ENCODE data around the gene ANGPTL8.

Gene ANGPTL8

DNA sequence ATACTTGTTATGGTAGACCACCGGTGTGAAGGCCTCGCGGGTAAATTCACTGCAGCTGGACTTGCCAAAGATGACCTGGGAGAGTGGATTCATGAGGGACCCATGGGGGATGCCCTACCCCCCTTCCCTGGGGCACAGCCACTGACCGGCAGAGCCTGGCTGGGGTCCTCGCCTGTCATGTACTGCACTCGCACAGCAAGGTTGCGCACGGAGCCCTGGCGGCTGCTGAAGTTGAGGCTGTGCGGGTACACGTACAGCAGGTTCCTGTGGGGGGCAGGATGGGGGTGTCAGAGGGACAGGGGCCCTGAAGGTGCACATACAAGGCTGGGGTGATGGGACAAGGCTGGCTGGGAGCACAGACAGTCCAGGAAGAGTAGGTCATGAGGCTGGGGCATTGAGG, 1.4 kb upstream of the ANGPTL8 start:
- Histone ChIP-seq H2BK12ac (ENCODE audit: low read length) (peak overlapping the region; percentile 43), H2BK120ac (ENCODE audit: low read depth, low read length) (no peak overlapping the region), H2AFZ (ENCODE audit: low read length) (no peak overlapping the region), H3K14ac (ENCODE audit: low read length) (no peak overlapping the region), H3K4me3 (ENCODE audit: low read length in 2 of 2) (no peak overlapping the region), H3K9me3 (replicated peaks in 1 of 2; ENCODE audit: control insufficient read depth in 2 of 2, insufficient read depth in 1 of 2, low read depth in 1 of 2, low read length in 2 of 2) (no peaks in the 10 kb centered on the region), H3K4me1 (ENCODE audit: control insufficient read depth in 2 of 2, insufficient read depth in 1 of 2, low read depth in 1 of 2, low read length in 2 of 2) (peaks cover 0 to 6% of the 10 kb centered on the region in 2 donors), H3K79me1 (ENCODE audit: low read depth, low read length) (no peaks in the 10 kb centered on the region), H2AK5ac (ENCODE audit: low read depth, low read length) (no peak overlapping the region), H3K18ac (ENCODE audit: low read length) (no peak overlapping the region), H3K23ac (ENCODE audit: low read depth, low read length, poor library complexity) (peak overlapping the region; percentile 37), H3K4me2 (ENCODE audit: insufficient read depth, low read length, poor library complexity, severe bottlenecking) (no peak overlapping the region), H4K91ac (ENCODE audit: low read depth, low read length, poor library complexity) (no peak overlapping the region), H2BK15ac (ENCODE audit: low read length) (no peak overlapping the region), H3K27ac (replicated peaks; ENCODE audit: low read length) (no peak overlapping the region), H4K8ac (ENCODE audit: low read depth, low read length) (no peak overlapping the region), H3K4ac (ENCODE audit: low read length) (no peak overlapping the region), H2BK5ac (ENCODE audit: low read length) (no peak overlapping the region), H3K9ac (ENCODE audit: low read depth, low read length, poor library complexity) (peak overlapping the region; percentile 30), H3K36me3 (replicated peaks in 1 of 2; ENCODE audit: control insufficient read depth in 2 of 2, insufficient read depth in 2 of 2, low read length in 2 of 2) (peaks cover 5 to 81% of the 10 kb centered on the region in 2 donors), H3K27me3 (ENCODE audit: control insufficient read depth in 3 of 3, insufficient read depth in 3 of 3, low read depth in 1 of 3, low read length in 3 of 3) (no peaks in the 10 kb centered on the region)
- no CpG with 5 or more reads among the region's 11 CpGs for WGBS, 2 donors (ENCODE audit: extremely low coverage in 2 of 2, insufficient read length in 2 of 2, insufficient replicate concordance in 1 of 2)
- DNase-seq (ENCODE audit: low spot score), result no peak

DNA sequence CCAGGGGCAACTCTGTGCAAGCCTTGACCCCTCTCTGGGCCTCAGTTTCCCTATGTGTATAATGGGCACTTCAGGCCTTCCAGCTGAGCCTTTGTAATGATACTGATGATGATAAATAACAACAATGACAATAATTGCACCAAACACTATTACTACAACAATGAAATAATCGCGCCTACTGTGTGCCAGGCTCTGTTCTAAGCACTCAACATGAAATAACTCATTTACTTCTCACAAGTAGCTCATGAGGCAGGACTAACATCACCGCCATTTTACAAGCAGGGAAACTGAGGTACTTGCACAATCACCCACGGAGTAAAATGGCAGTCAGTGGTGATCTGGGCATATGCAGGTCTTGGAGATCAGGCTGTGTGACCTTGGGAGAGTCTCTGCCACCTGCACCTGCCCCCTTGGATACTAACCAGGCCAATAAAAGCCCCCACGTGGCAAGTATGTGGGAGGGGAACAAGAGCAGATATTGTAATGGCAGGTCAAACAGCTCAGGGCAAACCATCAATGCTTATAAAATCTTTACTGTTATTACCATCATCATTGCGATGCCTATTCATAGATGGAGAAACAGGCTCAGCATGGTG, 540 bp upstream of the ANGPTL8 start:
- no peak for DNase-seq (ENCODE audit: low spot score)
- Histone ChIP-seq H2AK5ac (ENCODE audit: low read depth, low read length) (peak overlapping the region; percentile 26), H3K9ac (ENCODE audit: low read depth, low read length, poor library complexity) (no peak overlapping the region), H2BK12ac (ENCODE audit: low read length) (peak overlapping the region; percentile 84), H3K4me1 (ENCODE audit: control insufficient read depth in 2 of 2, insufficient read depth in 1 of 2, low read depth in 1 of 2, low read length in 2 of 2) (peaks cover 0 to 9% of the 10 kb centered on the region in 2 donors), H4K91ac (ENCODE audit: low read depth, low read length, poor library complexity) (no peak overlapping the region), H3K18ac (ENCODE audit: low read length) (no peak overlapping the region), H3K4me3 (ENCODE audit: low read length in 2 of 2) (no peak overlapping the region), H2AFZ (ENCODE audit: low read length) (no peak overlapping the region), H3K9me3 (replicated peaks in 1 of 2; ENCODE audit: control insufficient read depth in 2 of 2, insufficient read depth in 1 of 2, low read depth in 1 of 2, low read length in 2 of 2) (no peaks in the 10 kb centered on the region), H3K27ac (replicated peaks; ENCODE audit: low read length) (no peak overlapping the region), H3K23ac (ENCODE audit: low read depth, low read length, poor library complexity) (no peak overlapping the region), H3K4me2 (ENCODE audit: insufficient read depth, low read length, poor library complexity, severe bottlenecking) (no peak overlapping the region), H3K36me3 (replicated peaks in 1 of 2; ENCODE audit: control insufficient read depth in 2 of 2, insufficient read depth in 2 of 2, low read length in 2 of 2) (peaks cover 5 to 82% of the 10 kb centered on the region in 2 donors), H3K27me3 (ENCODE audit: control insufficient read depth in 3 of 3, insufficient read depth in 3 of 3, low read depth in 1 of 3, low read length in 3 of 3) (peaks cover 0 to 1% (median 0%) of the 10 kb centered on the region in 3 experiments), H3K4ac (ENCODE audit: low read length) (no peak overlapping the region), H4K8ac (ENCODE audit: low read depth, low read length) (no peak overlapping the region), H3K79me1 (ENCODE audit: low read depth, low read length) (no peaks in the 10 kb centered on the region), H2BK15ac (ENCODE audit: low read length) (no peak overlapping the region), H2BK5ac (ENCODE audit: low read length) (no peak overlapping the region), H3K14ac (ENCODE audit: low read length) (no peak overlapping the region), H2BK120ac (ENCODE audit: low read depth, low read length) (no peak overlapping the region)
- WGBS, 2 donors (ENCODE audit: extremely low coverage in 2 of 2, insufficient read length in 2 of 2, insufficient replicate concordance in 1 of 2), result no CpG with 5 or more reads among the region's 6 CpGs

DNA sequence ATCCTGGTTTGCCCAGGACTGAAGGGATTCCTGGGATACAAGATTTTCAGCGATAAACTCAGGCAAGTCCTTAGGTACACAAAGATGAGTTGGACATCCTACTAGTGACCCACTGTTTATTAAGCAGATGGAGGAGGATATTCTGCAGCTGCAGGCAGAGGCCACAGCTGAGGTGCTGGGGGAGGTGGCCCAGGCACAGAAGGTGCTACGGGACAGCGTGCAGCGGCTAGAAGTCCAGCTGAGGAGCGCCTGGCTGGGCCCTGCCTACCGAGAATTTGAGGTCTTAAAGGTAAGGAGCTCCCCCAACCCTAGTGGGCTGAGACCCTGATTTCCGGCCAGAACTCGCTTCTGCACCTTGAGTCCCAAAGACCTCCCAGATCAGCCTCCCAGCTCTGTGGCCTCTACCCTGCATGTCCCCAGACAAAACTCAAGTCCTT, 607 bp downstream of the ANGPTL8 start:
- no CpG with 5 or more reads among the region's 8 CpGs for WGBS, 2 donors (ENCODE audit: extremely low coverage in 2 of 2, insufficient read length in 2 of 2, insufficient replicate concordance in 1 of 2)
- Histone ChIP-seq H3K36me3 (replicated peaks in 1 of 2; ENCODE audit: control insufficient read depth in 2 of 2, insufficient read depth in 2 of 2, low read length in 2 of 2) (peaks cover 5 to 85% of the 10 kb centered on the region in 2 donors), H2BK12ac (ENCODE audit: low read length) (no peak overlapping the region), H2BK120ac (ENCODE audit: low read depth, low read length) (no peak overlapping the region), H3K14ac (ENCODE audit: low read length) (no peak overlapping the region), H3K4ac (ENCODE audit: low read length) (no peak overlapping the region), H3K79me1 (ENCODE audit: low read depth, low read length) (no peaks in the 10 kb centered on the region), H2BK15ac (ENCODE audit: low read length) (no peak overlapping the region), H3K23ac (ENCODE audit: low read depth, low read length, poor library complexity) (peak overlapping the region; percentile 73), H3K4me3 (ENCODE audit: low read length in 2 of 2) (no peak overlapping the region), H3K27ac (replicated peaks; ENCODE audit: low read length) (no peak overlapping the region), H2AK5ac (ENCODE audit: low read depth, low read length) (peak overlapping the region; percentile 61), H4K91ac (ENCODE audit: low read depth, low read length, poor library complexity) (peak overlapping the region; percentile 53), H3K9ac (ENCODE audit: low read depth, low read length, poor library complexity) (no peak overlapping the region), H3K4me1 (ENCODE audit: control insufficient read depth in 2 of 2, insufficient read depth in 1 of 2, low read depth in 1 of 2, low read length in 2 of 2) (peaks cover 0 to 9% of the 10 kb centered on the region in 2 donors), H4K8ac (ENCODE audit: low read depth, low read length) (no peak overlapping the region), H3K18ac (ENCODE audit: low read length) (peak overlapping the region; percentile 58), H3K4me2 (ENCODE audit: insufficient read depth, low read length, poor library complexity, severe bottlenecking) (no peak overlapping the region), H2AFZ (ENCODE audit: low read length) (no peak overlapping the region), H2BK5ac (ENCODE audit: low read length) (peak overlapping the region; percentile 75), H3K27me3 (ENCODE audit: control insufficient read depth in 3 of 3, insufficient read depth in 3 of 3, low read depth in 1 of 3, low read length in 3 of 3) (peaks cover 0 to 1% (median 0%) of the 10 kb centered on the region in 3 experiments), H3K9me3 (replicated peaks in 1 of 2; ENCODE audit: control insufficient read depth in 2 of 2, insufficient read depth in 1 of 2, low read depth in 1 of 2, low read length in 2 of 2) (no peaks in the 10 kb centered on the region)
- DNase-seq (ENCODE audit: low spot score), result no peak

DNA sequence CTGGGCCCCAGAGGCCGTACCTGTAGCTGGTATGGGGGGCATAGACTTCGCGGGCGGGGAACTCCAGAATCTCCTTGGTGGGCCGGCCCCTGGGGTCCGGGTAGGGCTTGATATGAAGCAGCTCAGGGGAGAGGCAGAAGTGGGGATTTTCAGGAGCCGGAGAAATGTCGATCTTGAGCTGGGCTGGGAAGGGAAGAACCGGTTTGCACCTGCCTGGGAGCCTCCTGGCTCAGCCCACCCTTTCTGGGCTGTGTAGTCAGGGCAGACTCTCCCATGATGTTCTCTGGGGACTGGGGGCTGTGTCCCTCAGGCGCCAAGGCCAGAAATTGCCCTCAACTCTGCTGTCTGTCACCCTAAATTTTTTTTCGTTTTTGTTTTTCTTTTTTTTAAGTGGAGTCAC, 2.6 kb downstream of the ANGPTL8 start:
- Histone ChIP-seq H2BK5ac (ENCODE audit: low read length) (no peak overlapping the region), H3K14ac (ENCODE audit: low read length) (no peak overlapping the region), H2BK12ac (ENCODE audit: low read length) (no peak overlapping the region), H3K9me3 (replicated peaks in 1 of 2; ENCODE audit: control insufficient read depth in 2 of 2, insufficient read depth in 1 of 2, low read depth in 1 of 2, low read length in 2 of 2) (no peaks in the 10 kb centered on the region), H3K23ac (ENCODE audit: low read depth, low read length, poor library complexity) (no peak overlapping the region), H3K4me2 (ENCODE audit: insufficient read depth, low read length, poor library complexity, severe bottlenecking) (no peak overlapping the region), H3K27me3 (ENCODE audit: control insufficient read depth in 3 of 3, insufficient read depth in 3 of 3, low read depth in 1 of 3, low read length in 3 of 3) (peaks cover 0 to 1% (median 0%) of the 10 kb centered on the region in 3 experiments), H3K27ac (replicated peaks; ENCODE audit: low read length) (no peak overlapping the region), H2BK120ac (ENCODE audit: low read depth, low read length) (no peak overlapping the region), H3K4ac (ENCODE audit: low read length) (no peak overlapping the region), H3K18ac (ENCODE audit: low read length) (peak overlapping the region; percentile 28), H3K4me3 (ENCODE audit: low read length in 2 of 2) (no peak overlapping the region), H4K8ac (ENCODE audit: low read depth, low read length) (no peak overlapping the region), H3K9ac (ENCODE audit: low read depth, low read length, poor library complexity) (no peak overlapping the region), H2AFZ (ENCODE audit: low read length) (no peak overlapping the region), H3K36me3 (replicated peaks in 1 of 2; ENCODE audit: control insufficient read depth in 2 of 2, insufficient read depth in 2 of 2, low read length in 2 of 2) (peaks cover 5 to 86% of the 10 kb centered on the region in 2 donors), H3K4me1 (ENCODE audit: control insufficient read depth in 2 of 2, insufficient read depth in 1 of 2, low read depth in 1 of 2, low read length in 2 of 2) (peaks cover 0 to 9% of the 10 kb centered on the region in 2 donors), H2BK15ac (ENCODE audit: low read length) (no peak overlapping the region), H2AK5ac (ENCODE audit: low read depth, low read length) (no peak overlapping the region), H3K79me1 (ENCODE audit: low read depth, low read length) (no peaks in the 10 kb centered on the region), H4K91ac (ENCODE audit: low read depth, low read length, poor library complexity) (no peak overlapping the region)
- no CpG with 5 or more reads among the region's 11 CpGs for WGBS, 2 donors (ENCODE audit: extremely low coverage in 2 of 2, insufficient read length in 2 of 2, insufficient replicate concordance in 1 of 2)
- no peak for DNase-seq (ENCODE audit: low spot score)
